Measurements from ENCODE around the gene PHF21A.
"Not testable (repeated sequence)": the region's sequence is repeated elsewhere in the genome, so short reads cannot be mapped to it uniquely, and the experiment has no call there.

The PHF21A gene

GRCh38 chr11:45920531-45921477 is 200.4 kb downstream of the PHF21A start:
- DNase-seq (ENCODE audit: low read depth) = no peak

DNA sequence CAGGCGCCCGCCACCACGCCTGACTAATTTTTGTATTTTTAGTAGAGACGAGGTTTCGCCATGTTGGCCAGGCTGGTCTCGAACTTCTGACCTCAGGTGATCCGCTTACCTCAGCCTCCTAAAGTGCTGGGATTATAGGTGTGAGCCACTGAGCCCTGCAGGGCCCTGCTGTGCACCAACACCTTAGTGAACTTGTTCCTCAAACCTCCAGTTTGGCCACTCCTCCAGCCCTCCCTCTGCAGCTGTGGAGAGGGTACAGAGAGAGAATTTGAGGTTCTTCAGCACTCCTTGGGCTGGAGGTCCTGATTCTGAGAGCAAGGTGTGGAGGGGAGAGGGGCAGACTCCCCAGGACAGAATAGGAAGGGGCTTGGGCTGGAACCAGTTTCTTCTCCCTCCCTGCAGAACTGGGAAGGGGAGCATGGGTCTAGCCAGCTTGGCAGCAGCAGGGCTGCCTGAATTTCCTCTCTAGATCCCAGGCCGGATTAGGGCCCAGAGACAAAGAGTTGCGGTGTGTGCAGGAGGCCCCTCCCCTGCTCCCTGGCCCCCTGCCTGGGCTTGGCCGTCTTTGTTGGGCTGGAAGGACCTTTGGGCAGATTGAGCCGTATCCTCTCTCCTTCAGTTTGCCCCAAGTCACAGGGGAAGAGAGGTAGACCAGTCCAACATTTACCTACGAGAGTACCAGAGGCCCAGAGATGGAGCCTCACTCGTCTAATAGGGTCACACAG is 201.3 kb downstream of the PHF21A start:
- no peak for DNase-seq (ENCODE audit: low read depth)

GRCh38 chr11:45918962-45919675 is 202.1 kb downstream of the PHF21A start:
- DNase-seq (ENCODE audit: low read depth) = no peak

GRCh38 chr11:45918331-45918941 is 202.8 kb downstream of the PHF21A start:
- DNase-seq (ENCODE audit: low read depth) = peak; percentile 41

GRCh38 chr11:45917623-45918330 is 203.5 kb downstream of the PHF21A start, which contains the start of gene PEX16:
Gene PEX16, minus strand, starts transcription at chr11:45917877. Its CDS starts 66 bp downstream, at chr11:45917811.
- DNase-seq (ENCODE audit: low read depth) = peak; percentile 87

DNA sequence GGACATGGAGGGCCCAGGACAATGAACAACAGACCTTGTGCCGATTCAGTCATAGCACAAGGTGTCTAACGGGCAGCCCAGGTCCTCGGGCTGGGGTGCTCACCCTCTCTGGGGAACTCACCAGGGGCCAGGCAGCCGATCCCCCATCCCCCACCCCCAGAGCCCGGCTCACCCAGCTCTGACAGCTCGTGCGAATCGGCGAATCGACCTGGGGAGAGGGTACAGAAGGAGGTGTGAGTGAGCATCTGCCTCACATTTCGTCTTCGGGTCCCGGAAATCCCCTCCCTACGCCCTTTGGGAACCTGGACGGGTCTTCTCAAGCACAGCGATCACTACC is 204.0 kb downstream of the PHF21A start:
- DNase-seq (ENCODE audit: low read depth) = no peak

GRCh38 chr11:45915446-45915845 is 205.8 kb downstream of the PHF21A start:
- DNase-seq (ENCODE audit: low read depth) = no peak

DNA sequence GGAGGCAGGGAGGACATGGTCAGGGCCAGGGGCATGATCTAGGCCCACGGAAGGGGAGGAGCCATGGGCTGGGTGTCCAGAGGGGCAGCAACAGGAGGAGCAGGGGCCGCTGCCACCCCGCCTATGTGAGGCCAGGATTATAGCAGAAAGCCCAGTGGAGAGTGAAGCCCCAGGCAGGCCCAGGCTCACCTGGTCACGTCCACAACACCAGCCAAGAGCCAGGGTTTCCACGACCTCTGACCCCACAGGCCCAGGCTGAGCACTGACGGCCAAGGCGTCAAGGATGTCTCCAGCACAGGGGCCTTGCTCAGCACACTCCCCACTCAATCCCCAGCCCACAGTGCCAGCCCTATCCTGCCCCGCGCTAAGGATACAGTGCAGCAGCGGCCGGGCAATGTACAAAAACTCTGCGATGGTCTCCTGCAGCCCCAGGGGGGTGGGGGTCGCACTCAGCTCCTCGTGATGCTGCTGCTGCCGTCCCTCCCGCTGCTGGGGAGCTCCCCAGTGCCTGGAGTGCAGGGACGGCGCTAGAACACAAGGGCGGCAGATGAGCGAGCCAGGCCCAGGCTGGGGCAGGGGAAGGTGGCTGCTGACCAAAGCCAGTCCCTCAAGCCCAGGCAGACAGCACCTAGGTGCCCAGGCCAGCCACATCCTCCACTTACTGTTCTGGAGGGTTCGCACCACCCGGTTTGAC is 207.2 kb downstream of the PHF21A start:
- no peak for DNase-seq (ENCODE audit: low read depth)

- no peak for DNase-seq (ENCODE audit: low read depth)
Measured at GRCh38 chr11:45913514-45913913, 207.7 kb downstream of the PHF21A start.

GRCh38 chr11:45910623-45911022 is 210.6 kb downstream of the PHF21A start:
- no peak for DNase-seq (ENCODE audit: low read depth)

DNA sequence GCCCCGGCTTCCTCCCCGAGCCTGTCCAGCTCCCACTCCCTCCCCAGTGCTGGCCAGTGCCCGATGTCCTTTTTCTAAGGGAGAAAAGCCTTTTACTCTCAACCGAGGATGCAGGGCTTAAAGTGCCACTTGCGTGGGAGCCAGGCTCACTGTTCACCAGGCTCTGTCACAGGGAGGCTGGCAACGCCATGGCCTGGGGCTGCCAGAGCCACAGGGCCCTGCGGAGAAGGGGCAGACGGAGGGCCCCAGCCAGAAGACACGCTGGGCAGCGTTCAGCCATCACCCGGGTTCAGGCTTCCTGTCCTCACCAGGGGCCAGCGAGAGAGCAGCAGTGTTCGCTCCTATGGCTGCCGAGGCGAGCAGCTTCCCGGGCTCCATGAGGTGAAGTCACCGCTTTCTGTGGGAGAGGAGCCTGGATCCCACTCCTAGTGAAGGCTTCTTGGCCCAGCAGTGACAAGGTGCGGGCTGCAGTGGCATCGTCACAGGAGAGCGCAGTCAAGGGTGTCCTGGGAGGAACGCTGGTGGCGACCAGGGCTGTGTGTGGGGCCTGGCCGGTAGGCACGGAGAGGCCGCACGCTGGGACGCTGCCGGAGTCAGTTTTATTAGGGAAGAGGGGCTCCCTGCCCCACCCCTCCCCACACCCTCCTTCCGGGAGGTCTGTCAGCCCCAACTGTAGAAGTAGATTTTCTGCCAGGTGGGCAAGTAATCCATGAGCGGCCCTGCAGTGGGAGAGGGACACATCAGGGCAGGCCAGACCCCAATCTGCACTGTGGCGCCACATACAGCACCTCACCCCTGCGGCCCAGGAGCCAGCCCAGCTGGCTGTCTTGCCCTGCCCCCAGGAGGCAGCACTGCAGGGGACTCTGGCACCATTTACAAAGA is 211.4 kb downstream of the PHF21A start:
- DNase-seq (ENCODE audit: low read depth) = no peak

DNA sequence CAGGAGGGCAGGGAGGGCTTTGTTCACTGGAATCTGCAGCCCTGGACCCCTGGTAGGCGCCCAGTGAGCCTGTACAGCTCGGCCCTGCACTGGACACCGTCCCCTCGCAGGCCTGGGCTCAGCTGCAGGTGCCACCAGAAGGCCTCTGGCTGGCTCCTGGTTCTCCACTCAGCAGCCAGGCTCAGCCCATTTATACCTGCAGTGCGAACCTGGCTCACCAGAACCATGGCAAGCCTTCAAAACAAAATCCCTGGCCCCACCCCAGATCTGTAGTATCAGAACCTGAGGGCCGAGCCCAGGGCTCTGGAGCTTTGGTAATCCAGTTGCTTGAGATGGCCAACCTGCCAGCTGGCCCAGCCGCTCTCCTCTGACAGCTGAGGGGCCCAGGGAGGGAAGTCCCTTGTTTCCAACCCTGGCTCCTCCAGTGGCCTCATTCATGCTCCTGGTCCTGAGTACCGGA is 213.3 kb downstream of the PHF21A start:
- DNase-seq (ENCODE audit: low read depth) = no peak

- no peak for DNase-seq (ENCODE audit: low read depth)
Measured at GRCh38 chr11:45906965-45907611, 214.2 kb downstream of the PHF21A start, which contains the start of gene FREY1. Gene FREY1, minus strand, starts transcription at chr11:45907271. Its CDS starts 26 bp downstream, at chr11:45907245.

- DNase-seq (ENCODE audit: low read depth) = no peak
Measured at GRCh38 chr11:45906096-45906682, 215.1 kb downstream of the PHF21A start.

DNA sequence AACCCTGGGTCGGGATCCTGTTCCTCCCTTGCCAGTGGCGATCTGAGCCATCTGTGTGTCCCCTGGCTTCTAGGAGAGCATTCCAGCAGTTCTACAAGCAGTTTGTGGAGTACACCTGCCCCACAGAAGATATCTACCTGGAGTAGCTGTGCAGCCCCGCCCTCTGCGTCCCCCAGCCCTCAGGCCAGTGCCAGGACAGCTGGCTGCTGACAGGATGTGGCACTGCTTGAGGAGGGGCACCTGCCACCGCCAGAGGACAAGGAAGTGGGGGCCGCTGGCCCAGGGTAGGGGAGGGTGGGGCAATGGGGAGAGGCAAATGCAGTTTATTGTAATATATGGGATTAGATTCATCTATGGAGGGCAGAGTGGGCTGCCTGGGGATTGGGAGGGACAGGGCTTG is 215.7 kb downstream of the PHF21A start:
- not testable (repeated sequence) for DNase-seq (ENCODE audit: low read depth)

- DNase-seq (ENCODE audit: low read depth) = no peak
Measured at GRCh38 chr11:45905095-45905494, 216.2 kb downstream of the PHF21A start.

- DNase-seq (ENCODE audit: low read depth) = no peak
Measured at GRCh38 chr11:45904309-45904915, 216.8 kb downstream of the PHF21A start.
